Erythroblast (primary cell): ENCODE measurements around the gene ENTPD8.

ENCODE experiments used
- GATA1 ChIP-seq: IDR thresholded peaks from 2 replicates; pipeline ENCODE4 v1.6.1; 2011; ENCODE audit warnings: low read depth, mild to moderate bottlenecking, control low read depth, low read length, moderate library complexity
- POLR2A ChIP-seq: IDR thresholded peaks from 2 replicates; pipeline ENCODE4 v1.6.1; 2011; ENCODE audit warnings: mild to moderate bottlenecking, low read length

- TF ChIP-seq POLR2A (no peak), GATA1 (no peak)
Measured at GRCh38 chr9:137465720-137466388, 24.7 kb upstream of the ENTPD8 start.
